H9 (cell line): ENCODE results near the gene CERS3. TPM values are rescaled to one million over a fixed set of nuclear protein-coding genes. Genes with fewer than 3 reads are reported as not detected.

Experiments used
- DNase-seq: peaks from one replicate; pipeline ENCODE4 v3.0.0-alpha.2; 2017
- H2AFZ ChIP-seq: one replicate; pipeline ENCODE4 v1.6.1; 2013; ENCODE audit warnings: mild to moderate bottlenecking, low read length, control low read depth, moderate library complexity
- H2AK5ac ChIP-seq: 2 replicates; pipeline ENCODE4 v1.6.1; 2013; ENCODE audit warnings: low read length, control low read depth, mixed read lengths; ENCODE audit not compliant: insufficient read length
- H2BK120ac ChIP-seq: one replicate; pipeline ENCODE4 v1.6.1; 2013; ENCODE audit warnings: low read depth, mild to moderate bottlenecking, low read length, control low read depth, inconsistent platforms; ENCODE audit not compliant: poor library complexity, severe bottlenecking
- H2BK12ac ChIP-seq: 2 replicates; pipeline ENCODE4 v1.6.1; 2013; ENCODE audit warnings: low read length, control low read depth, mixed read lengths, low read depth; ENCODE audit not compliant: insufficient read length
- H2BK15ac ChIP-seq: 2 replicates; pipeline ENCODE4 v1.6.1; 2013; ENCODE audit warnings: low read depth, low read length, control low read depth
- H2BK20ac ChIP-seq: one replicate; pipeline ENCODE4 v1.6.1; 2013; ENCODE audit warnings: low read depth, mild to moderate bottlenecking, low read length, control low read depth, inconsistent platforms; ENCODE audit not compliant: poor library complexity, severe bottlenecking
- H2BK5ac ChIP-seq: 2 replicates; pipeline ENCODE4 v1.6.1; 2013; ENCODE audit warnings: low read length, control low read depth, mixed read lengths; ENCODE audit not compliant: insufficient read length
- H3K14ac ChIP-seq: 2 replicates; pipeline ENCODE4 v1.6.1; 2013; ENCODE audit warnings: low read length, control low read depth; ENCODE audit not compliant: insufficient read depth
- H3K18ac ChIP-seq: 2 replicates; pipeline ENCODE4 v1.6.1; 2013; ENCODE audit warnings: low read depth, mild to moderate bottlenecking, mixed read lengths, low read length, control low read depth; ENCODE audit not compliant: insufficient read length
- H3K23ac ChIP-seq: 2 replicates; pipeline ENCODE4 v1.6.1; 2013; ENCODE audit warnings: low read length, control low read depth, mixed read lengths, low read depth; ENCODE audit not compliant: insufficient read length
- H3K23me2 ChIP-seq: 2 replicates; pipeline ENCODE4 v1.6.1; 2013; ENCODE audit warnings: low read depth, mild to moderate bottlenecking, mixed read lengths, low read length, control low read depth; ENCODE audit not compliant: insufficient read length, poor library complexity, severe bottlenecking
- H3K27ac ChIP-seq: 2 replicates; pipeline ENCODE4 v1.5.1; 2013; ENCODE audit warnings: low read length, control low read depth, mixed read lengths, low read depth; ENCODE audit not compliant: insufficient read length
- H3K27me3 ChIP-seq: 2 replicates; pipeline ENCODE4 v1.6.1; 2013; ENCODE audit warnings: low read length, control low read depth, inconsistent platforms; ENCODE audit not compliant: insufficient read depth
- H3K4ac ChIP-seq: 2 replicates; pipeline ENCODE4 v1.6.1; 2013; ENCODE audit warnings: low read depth, mild to moderate bottlenecking, control low read depth, inconsistent platforms, low read length, moderate library complexity
- H3K4me1 ChIP-seq: 2 replicates; pipeline ENCODE4 v1.6.1; 2013; ENCODE audit warnings: low read length, control low read depth, inconsistent platforms; ENCODE audit not compliant: insufficient read depth
- H3K4me2 ChIP-seq: 2 replicates; pipeline ENCODE4 v1.6.1; 2013; ENCODE audit warnings: low read length, control low read depth, mixed read lengths; ENCODE audit not compliant: insufficient read length, insufficient read depth
- H3K56ac ChIP-seq: 2 replicates; pipeline ENCODE4 v1.6.1; 2013; ENCODE audit warnings: low read depth, mild to moderate bottlenecking, mixed read lengths, low read length, control low read depth; ENCODE audit not compliant: insufficient read length
- H3K79me1 ChIP-seq: 2 replicates; pipeline ENCODE4 v1.6.1; 2013; ENCODE audit warnings: low read depth, mild to moderate bottlenecking, moderate library complexity, low read length, control low read depth, inconsistent platforms; ENCODE audit not compliant: insufficient read depth, poor library complexity, severe bottlenecking
- H3K79me2 ChIP-seq: 2 replicates; pipeline ENCODE4 v1.6.1; 2013; ENCODE audit warnings: low read length, control low read depth, inconsistent platforms; ENCODE audit not compliant: insufficient read depth
- H3K9ac ChIP-seq: 2 replicates; pipeline ENCODE4 v1.6.1; 2013; ENCODE audit warnings: low read length, control low read depth, mixed read lengths; ENCODE audit not compliant: insufficient read length; ENCODE audit errors: extremely low read depth
- H3K9me3 ChIP-seq: one replicate; pipeline ENCODE4 v1.6.1; 2013; ENCODE audit warnings: low read depth, low read length, inconsistent platforms; ENCODE audit not compliant: control insufficient read depth
- H3T11ph ChIP-seq: one replicate; pipeline ENCODE4 v1.6.1; 2013; ENCODE audit warnings: mild to moderate bottlenecking, low read length, control low read depth, inconsistent platforms
- H4K20me1 ChIP-seq: one replicate; pipeline ENCODE4 v1.6.1; 2013; ENCODE audit not compliant: control insufficient read depth, insufficient read length, insufficient read depth
- H4K5ac ChIP-seq: 2 replicates; pipeline ENCODE4 v1.6.1; 2013; ENCODE audit warnings: low read depth, mild to moderate bottlenecking, mixed read lengths, low read length, control low read depth; ENCODE audit not compliant: insufficient read length
- H4K8ac ChIP-seq: replicated peaks from 2 replicates; pipeline ENCODE4 v1.6.1; 2013; ENCODE audit warnings: low read length, control low read depth, mixed read lengths, low read depth; ENCODE audit not compliant: insufficient read length
- H4K91ac ChIP-seq: 2 replicates; pipeline ENCODE4 v1.6.1; 2013; ENCODE audit warnings: low read depth, mild to moderate bottlenecking, moderate library complexity, mixed read lengths, low read length, control low read depth; ENCODE audit not compliant: insufficient read length
- H3K27ac Mint-ChIP-seq, 3 experiments: 2 replicates in 2 of 3; 3 replicates in 1 of 3; pipeline ENCODE4 v1.8.0; 2020 to 2021; ENCODE audit warnings: mixed read lengths in 3 of 3, mild to moderate bottlenecking in 1 of 3, moderate library complexity in 1 of 3
- H3K27me3 Mint-ChIP-seq: 2 replicates; pipeline ENCODE4 v1.8.0; 2021; ENCODE audit warnings: low read depth, mild to moderate bottlenecking, moderate library complexity, mixed read lengths
- H3K36me3 Mint-ChIP-seq, 3 experiments: 2 replicates in 2 of 3; 3 replicates in 1 of 3; pipeline ENCODE4 v1.8.0; 2020 to 2021; ENCODE audit warnings: low read depth in 3 of 3, mixed read lengths in 3 of 3; ENCODE audit not compliant: insufficient read depth in 1 of 3
- H3K4me1 Mint-ChIP-seq, 2 experiments: 2 replicates each; pipeline ENCODE4 v1.8.0; 2020; ENCODE audit warnings: mixed read lengths in 2 of 2
- H3K4me3 Mint-ChIP-seq, 2 experiments: 2 replicates in 1 of 2; 3 replicates in 1 of 2; pipeline ENCODE4 v1.8.0; 2020 to 2021; ENCODE audit warnings: mild to moderate bottlenecking in 2 of 2, mixed read lengths in 2 of 2, moderate library complexity in 1 of 2
- H3K9me3 Mint-ChIP-seq, 2 experiments: 2 replicates in 1 of 2; 3 replicates in 1 of 2; pipeline ENCODE4 v1.8.0; 2020; ENCODE audit warnings: mild to moderate bottlenecking in 2 of 2, mixed read lengths in 2 of 2, moderate library complexity in 1 of 2
- WGBS: extraction: QIAGEN DNeasy Blood & Tissue Kit; methylation state at CpG from one replicate; pipeline ENCODE4 v1.1.7; 2013; ENCODE audit warnings: missing lambda C conversion rate, low lambda C conversion rate, mixed read lengths; ENCODE audit not compliant: insufficient read length; ENCODE audit errors: extremely low coverage; 5-methylcytosine and 5-hydroxymethylcytosine counted together
- total RNA-seq: library from RNA; stranded (reverse); gene quantifications from 2 replicates; pipeline ENCODE4 v1.2.1, GENCODE V29; 2021
- TF ChIP-seq, protein P1 (sequence below): fragments of 200-600 bp; sonication (generic); conservative IDR thresholded peaks from 3 replicates; pipeline ENCODE4 v1.8.0; 2021; ENCODE audit warnings: antibody characterized with exemption, mild to moderate bottlenecking

The CERS3 gene
- total RNA-seq, 1 experiment from 2014 or later = 1.4 TPM

DNA sequence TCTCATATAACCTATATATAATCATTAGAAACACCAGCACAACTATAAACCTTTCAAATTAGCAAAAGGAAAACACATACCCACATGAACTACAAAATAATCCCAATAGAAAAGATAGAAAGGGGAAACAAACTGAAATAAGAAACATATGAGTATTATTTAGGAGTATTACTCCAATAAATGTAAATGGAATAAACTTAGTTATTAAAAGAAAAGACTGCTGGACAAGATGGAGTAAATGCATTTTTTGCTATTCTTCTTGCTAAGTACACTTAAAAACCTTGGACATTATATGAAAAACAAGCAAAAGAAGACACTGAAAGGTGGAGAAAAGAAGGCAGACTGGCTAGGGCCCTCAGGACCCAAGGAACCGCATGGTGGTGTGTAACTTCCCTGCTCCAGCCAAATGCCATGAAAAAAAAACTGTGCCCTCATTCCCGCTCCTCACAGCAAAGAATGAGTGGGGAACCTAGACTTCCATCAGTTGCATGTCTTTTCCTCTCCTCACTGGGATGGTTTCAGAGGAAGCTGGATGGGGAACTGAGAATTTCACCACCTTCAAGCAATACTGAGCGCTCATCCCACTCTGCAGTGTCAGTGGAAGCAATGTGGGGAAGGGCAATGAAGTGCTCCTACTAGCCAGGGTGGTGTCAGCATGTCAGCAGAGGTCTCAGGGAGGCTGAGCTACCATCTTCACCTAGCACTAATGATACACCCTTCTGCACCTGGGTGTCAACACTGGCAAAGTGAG, 143.3 kb downstream of the CERS3 start:
- Histone ChIP-seq H3K27me3 (no peaks in the 10 kb centered on the region), H2AK5ac (no peak overlapping the region), H4K5ac (no peak overlapping the region), H3K18ac (no peak overlapping the region), H2BK15ac (no peak overlapping the region), H3K9me3 (peaks cover 26% of the 10 kb centered on the region), H2BK20ac (no peak overlapping the region), H4K8ac (no peak overlapping the region), H3K56ac (no peak overlapping the region), H4K91ac (no peak overlapping the region), H3K79me1 (no peaks in the 10 kb centered on the region), H3T11ph (no peak overlapping the region), H3K27ac (no peak overlapping the region), H3K23ac (no peak overlapping the region), H3K4me1 (no peaks in the 10 kb centered on the region), H3K14ac (no peak overlapping the region), H3K4me2 (no peak overlapping the region), H3K23me2 (no peaks in the 10 kb centered on the region), H3K9ac (no peak overlapping the region), H2BK5ac (no peak overlapping the region), H3K4ac (no peak overlapping the region), H2AFZ (no peak overlapping the region), H2BK120ac (no peak overlapping the region), H4K20me1 (no peaks in the 10 kb centered on the region), H3K79me2 (no peaks in the 10 kb centered on the region), H2BK12ac (no peak overlapping the region)
- Mint-ChIP-seq H3K4me1 (no peaks in the 10 kb centered on the region), H3K9me3 (peaks cover 65 to 66% of the 10 kb centered on the region in 2 experiments), H3K36me3 (peaks cover 17 to 39% (median 25%) of the 10 kb centered on the region in 3 experiments), H3K27ac (no peak overlapping the region), H3K4me3 (no peak overlapping the region), H3K27me3 (peaks cover 3% of the 10 kb centered on the region; the same call in 1 of the 2 replicates)
- WGBS = no CpG with 5 or more reads among the region's 3 CpGs
- DNase-seq = no peak
- TF ChIP-seq, protein P1, sequence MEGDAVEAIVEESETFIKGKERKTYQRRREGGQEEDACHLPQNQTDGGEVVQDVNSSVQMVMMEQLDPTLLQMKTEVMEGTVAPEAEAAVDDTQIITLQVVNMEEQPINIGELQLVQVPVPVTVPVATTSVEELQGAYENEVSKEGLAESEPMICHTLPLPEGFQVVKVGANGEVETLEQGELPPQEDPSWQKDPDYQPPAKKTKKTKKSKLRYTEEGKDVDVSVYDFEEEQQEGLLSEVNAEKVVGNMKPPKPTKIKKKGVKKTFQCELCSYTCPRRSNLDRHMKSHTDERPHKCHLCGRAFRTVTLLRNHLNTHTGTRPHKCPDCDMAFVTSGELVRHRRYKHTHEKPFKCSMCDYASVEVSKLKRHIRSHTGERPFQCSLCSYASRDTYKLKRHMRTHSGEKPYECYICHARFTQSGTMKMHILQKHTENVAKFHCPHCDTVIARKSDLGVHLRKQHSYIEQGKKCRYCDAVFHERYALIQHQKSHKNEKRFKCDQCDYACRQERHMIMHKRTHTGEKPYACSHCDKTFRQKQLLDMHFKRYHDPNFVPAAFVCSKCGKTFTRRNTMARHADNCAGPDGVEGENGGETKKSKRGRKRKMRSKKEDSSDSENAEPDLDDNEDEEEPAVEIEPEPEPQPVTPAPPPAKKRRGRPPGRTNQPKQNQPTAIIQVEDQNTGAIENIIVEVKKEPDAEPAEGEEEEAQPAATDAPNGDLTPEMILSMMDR = no peak
